Sigmoid colon (tissue), 7 donors: ENCODE data around the gene NIPAL1. TPM values are rescaled to one million over a fixed set of nuclear protein-coding genes. Genes with fewer than 3 reads are reported as not detected.

Experiments
- DNase-seq: peaks from one replicate; pipeline ENCODE4 v3.0.0-alpha.2; 2019
- H3K27ac ChIP-seq, 4 donors: fragments of 200-600 bp; sonication (generic); one replicate each; pipeline ENCODE4 v1.5.1; 2016 to 2019; ENCODE audit warnings: mild to moderate bottlenecking in 1 of 4
- H3K27me3 ChIP-seq, 3 donors: fragments of 200-600 bp; sonication (generic); one replicate each; pipeline ENCODE4 v1.5.1; 2019; ENCODE audit warnings: mild to moderate bottlenecking in 1 of 3
- H3K36me3 ChIP-seq, 4 donors: fragments of 200-600 bp; sonication (generic); one replicate each; pipeline ENCODE4 v1.5.1; 2016 to 2019
- H3K4me1 ChIP-seq, 4 donors: fragments of 200-600 bp; sonication (generic); one replicate each; pipeline ENCODE4 v1.5.1; 2017 to 2019
- H3K4me3 ChIP-seq, 4 donors: fragments of 200-600 bp; sonication (generic); one replicate each; pipeline ENCODE4 v1.5.1; 2017 to 2019; ENCODE audit warnings: mild to moderate bottlenecking in 2 of 4, moderate library complexity in 1 of 4
- H3K9me3 ChIP-seq, 4 donors: fragments of 200-600 bp in 3 of 4; sonication (generic) in 3 of 4; one replicate each; pipeline versions ENCODE4 v1.5.1 to v1.6.1; 2013 to 2019
- CTCF ChIP-seq, 4 experiments: fragments of 450-650 bp in 3 of 4; fragments of 200-600 bp in 1 of 4; IDR thresholded peaks; one replicate each; pipeline ENCODE4 v1.5.1; 2016 to 2019; ENCODE audit warnings: antibody characterized with exemption in 4 of 4, mild to moderate bottlenecking in 3 of 4, moderate library complexity in 2 of 4
- EP300 ChIP-seq, 4 donors: sonication (generic); formaldehyde crosslinking; IDR thresholded peaks; one replicate each; pipeline ENCODE4 v1.6.1; 2017; ENCODE audit warnings: antibody characterized with exemption in 4 of 4
- POLR2A ChIP-seq, 2 donors: fragments of 450-650 bp; IDR thresholded peaks; one replicate each; pipeline ENCODE4 v1.6.1; 2016; ENCODE audit warnings: antibody characterized with exemption in 2 of 2, mild to moderate bottlenecking in 2 of 2, moderate library complexity in 2 of 2
- POLR2AphosphoS5 ChIP-seq, 4 donors: sonication (generic); formaldehyde crosslinking; IDR thresholded peaks; one replicate each; pipeline ENCODE4 v1.6.1; 2017; ENCODE audit warnings: antibody characterized with exemption in 4 of 4
- WGBS, 2 donors: extraction: QIAGEN DNeasy Blood & Tissue Kit; methylation state at CpG; one replicate each; pipeline ENCODE4 v1.1.7; 2013; 5-methylcytosine and 5-hydroxymethylcytosine counted together
- intact Hi-C: fragments of 100-400 bp; cut with DNase I; formaldehyde crosslinking; loops from one replicate; pipeline ENCODE4 v1.15.1; 2023
- polyA plus RNA-seq, 3 donors: library from polyadenylated mRNA; stranded (reverse); fragments of 200-250 nt; gene quantifications; one replicate each; pipeline ENCODE4 v1.2.3, GENCODE V29; 2013
- total RNA-seq, 4 donors: library from RNA; depleted of rRNA; stranded (reverse); fragments of >200 nt; gene quantifications; one replicate each; pipeline ENCODE4 v1.1.0, GENCODE V29; 2016
- donor health status: healthy with polysubstance abuse.
- donor health status: Bipolar disorder and iron deficiency.
- donor health status: healthy.

NIPAL1 gene
- total and polyA plus RNA-seq, 7 donors = 0.33 to 8.6 (median 3.3) TPM; not detected in 1

GRCh38 chr4:48047421-48047844 is 30.9 kb downstream of the NIPAL1 start:
- H3K36me3 ChIP-seq = no peaks in the 10 kb centered on the region
- no peak for DNase-seq
- H3K27ac ChIP-seq = no peak overlapping the region
- 9 to 15% methylated on average over 3 of the region's 3 CpGs for WGBS, 2 donors
- TF ChIP-seq EP300 (IDR thresholded peaks at IDR 0.05) (no peak), POLR2AphosphoS5 (IDR thresholded peaks at IDR 0.05) (no peak), POLR2A (IDR thresholded peaks at IDR 0.05) (no peak), CTCF (IDR thresholded peaks at IDR 0.05) (no peak)
- no peak overlapping the region for H3K4me3 ChIP-seq
- peaks cover 0 to 16% (median 0%) of the 10 kb centered on the region in 3 donors for H3K27me3 ChIP-seq
- no peaks in the 10 kb centered on the region for H3K4me1 ChIP-seq
- no peaks in the 10 kb centered on the region for H3K9me3 ChIP-seq
- intact Hi-C loops = no loop called here

GRCh38 chr4:48047896-48048295 is 31.3 kb downstream of the NIPAL1 start:
- Histone ChIP-seq H3K36me3 (no peaks in the 10 kb centered on the region), H3K4me1 (no peaks in the 10 kb centered on the region), H3K27ac (no peak overlapping the region), H3K4me3 (no peak overlapping the region), H3K27me3 (peaks cover 0 to 16% (median 0%) of the 10 kb centered on the region in 3 donors), H3K9me3 (no peaks in the 10 kb centered on the region)
- DNase-seq = no peak
- WGBS, 2 donors = 23 to 53% methylated on average over 1 of the region's 1 CpG
- intact Hi-C loops = no loop called here
- TF ChIP-seq CTCF (IDR thresholded peaks at IDR 0.05) (no peak), EP300 (IDR thresholded peaks at IDR 0.05) (no peak), POLR2A (IDR thresholded peaks at IDR 0.05) (no peak), POLR2AphosphoS5 (IDR thresholded peaks at IDR 0.05) (no peak)

GRCh38 chr4:48049483-48049882 is 32.9 kb downstream of the NIPAL1 start:
- H3K27ac ChIP-seq = no peak overlapping the region
- H3K9me3 ChIP-seq = no peaks in the 10 kb centered on the region
- no peak for TF ChIP-seq POLR2AphosphoS5 (IDR thresholded peaks at IDR 0.05)
- TF ChIP-seq POLR2A (IDR thresholded peaks at IDR 0.05) = no peak
- no peak for TF ChIP-seq CTCF (IDR thresholded peaks at IDR 0.05)
- no peak for TF ChIP-seq EP300 (IDR thresholded peaks at IDR 0.05)
- peaks cover 0 to 16% (median 0%) of the 10 kb centered on the region in 3 donors for H3K27me3 ChIP-seq
- WGBS, 2 donors = 89 to 93% methylated on average over 8 of the region's 8 CpGs
- H3K4me1 ChIP-seq = no peaks in the 10 kb centered on the region
- DNase-seq = no peak
- no peak overlapping the region for H3K4me3 ChIP-seq
- no peaks in the 10 kb centered on the region for H3K36me3 ChIP-seq
- intact Hi-C loops = no loop called here

GRCh38 chr4:48051078-48051477 is 34.5 kb downstream of the NIPAL1 start:
- no peaks in the 10 kb centered on the region for H3K4me1 ChIP-seq
- H3K27ac ChIP-seq = no peak overlapping the region
- no peak for DNase-seq
- WGBS, 2 donors = 92 to 96% methylated on average over 1 of the region's 1 CpG
- intact Hi-C loops = no loop called here
- TF ChIP-seq POLR2A (IDR thresholded peaks at IDR 0.05) (no peak), POLR2AphosphoS5 (IDR thresholded peaks at IDR 0.05) (no peak), EP300 (IDR thresholded peaks at IDR 0.05) (no peak), CTCF (IDR thresholded peaks at IDR 0.05) (no peak)
- no peak overlapping the region for H3K4me3 ChIP-seq
- H3K9me3 ChIP-seq = no peaks in the 10 kb centered on the region
- peaks cover 0 to 16% (median 0%) of the 10 kb centered on the region in 3 donors for H3K27me3 ChIP-seq
- no peaks in the 10 kb centered on the region for H3K36me3 ChIP-seq
